GM18508 (cell line): ENCODE data around the gene PCDH17.

Experiments used
- ATAC-seq: cut with Tn5 transposase; IDR thresholded peaks from one replicate; pipeline ENCODE4 v1.9.1; 2021; ENCODE audit warnings: moderate number of reproducible peaks; ENCODE audit not compliant: insufficient read depth, unreplicated experiment

PCDH17 gene

GRCh38 chr13:57635541-57636085, 4.1 kb downstream of the PCDH17 start:
- ATAC-seq: no peak

GRCh38 chr13:57636816-57637215, 5.3 kb downstream of the PCDH17 start:
- no peak for ATAC-seq

GRCh38 chr13:57637515-57637914, 6.0 kb downstream of the PCDH17 start:
- ATAC-seq: no peak

- no peak for ATAC-seq
These were observed 6.8 kb downstream of the PCDH17 start for GRCh38 chr13:57638186-57638890.

- no peak for ATAC-seq
These were observed 9.1 kb downstream of the PCDH17 start for GRCh38 chr13:57640607-57641006.

- ATAC-seq: no peak
These were observed 9.5 kb downstream of the PCDH17 start for GRCh38 chr13:57641051-57641450.

- ATAC-seq: no peak
These were observed 12.6 kb downstream of the PCDH17 start for GRCh38 chr13:57644106-57644505.

GRCh38 chr13:57653229-57653989, 21.9 kb downstream of the PCDH17 start:
- ATAC-seq: no peak

- ATAC-seq: no peak
These were observed 33.9 kb downstream of the PCDH17 start for GRCh38 chr13:57665481-57665880.

- no peak for ATAC-seq
These were observed 34.8 kb downstream of the PCDH17 start for GRCh38 chr13:57666131-57666953.

- no peak for ATAC-seq
These were observed 40.6 kb downstream of the PCDH17 start for GRCh38 chr13:57672168-57672567.

- ATAC-seq: no peak
These were observed 41.7 kb downstream of the PCDH17 start for GRCh38 chr13:57673197-57673596.

GRCh38 chr13:57675526-57675925, 44.0 kb downstream of the PCDH17 start:
- no peak for ATAC-seq

GRCh38 chr13:57680609-57681008, 49.1 kb downstream of the PCDH17 start:
- ATAC-seq: no peak

- ATAC-seq: no peak
These were observed 50.7 kb downstream of the PCDH17 start for GRCh38 chr13:57682128-57682716.

- no peak for ATAC-seq
These were observed 67.3 kb downstream of the PCDH17 start for GRCh38 chr13:57698851-57699250.

GRCh38 chr13:57704031-57704430, 72.5 kb downstream of the PCDH17 start:
- ATAC-seq: no peak

- no peak for ATAC-seq
These were observed 84.8 kb downstream of the PCDH17 start for GRCh38 chr13:57716295-57716694.

GRCh38 chr13:57724486-57725272, 93.1 kb downstream of the PCDH17 start:
- ATAC-seq: no peak

- no peak for ATAC-seq
These were observed 93.9 kb downstream of the PCDH17 start for GRCh38 chr13:57725480-57725879.
